ENCODE data around the gene DIPK1C.

Gene DIPK1C

GRCh38 chr18:74451148-74451547, 6.0 kb downstream of the DIPK1C start:
- DNase-seq: no peak

GRCh38 chr18:74450626-74451025, 6.5 kb downstream of the DIPK1C start:
- no peak for DNase-seq

- DNase-seq: no peak
These were observed 9.5 kb downstream of the DIPK1C start for GRCh38 chr18:74447404-74448152.

GRCh38 chr18:74446631-74447403, 10.3 kb downstream of the DIPK1C start:
- no peak for DNase-seq

GRCh38 chr18:74446178-74446577, 10.9 kb downstream of the DIPK1C start:
- no peak for DNase-seq

GRCh38 chr18:74445585-74445984, 11.5 kb downstream of the DIPK1C start:
- DNase-seq: no peak

- no peak for DNase-seq
These were observed 13.0 kb downstream of the DIPK1C start for GRCh38 chr18:74444104-74444503.

- no peak for DNase-seq
These were observed 16.2 kb downstream of the DIPK1C start for GRCh38 chr18:74440808-74441427.

GRCh38 chr18:74438091-74438490, 19.0 kb downstream of the DIPK1C start:
- DNase-seq: peak; percentile 28 to 73

- DNase-seq: no peak
These were observed 20.8 kb downstream of the DIPK1C start for GRCh38 chr18:74436158-74436769.

GRCh38 chr18:74435740-74436139, 21.4 kb downstream of the DIPK1C start:
- DNase-seq: no peak

- no peak for DNase-seq
These were observed 22.6 kb downstream of the DIPK1C start for GRCh38 chr18:74434466-74434865.

GRCh38 chr18:74430806-74431571, 26.1 kb downstream of the DIPK1C start:
- DNase-seq: no peak

- no peak for DNase-seq
These were observed 26.9 kb downstream of the DIPK1C start for GRCh38 chr18:74430231-74430630.

- no peak for DNase-seq
These were observed 28.0 kb downstream of the DIPK1C start for GRCh38 chr18:74429096-74429495.

GRCh38 chr18:74427442-74428112, 29.5 kb downstream of the DIPK1C start:
- DNase-seq: no peak

- DNase-seq: no peak
These were observed 31.2 kb downstream of the DIPK1C start for GRCh38 chr18:74425876-74426275.

- DNase-seq: no peak
These were observed 31.9 kb downstream of the DIPK1C start for GRCh38 chr18:74425161-74425560.

GRCh38 chr18:74422541-74422940, 34.6 kb downstream of the DIPK1C start:
- DNase-seq: no peak

GRCh38 chr18:74420926-74421325, 36.2 kb downstream of the DIPK1C start:
- DNase-seq: no peak

- no peak for DNase-seq
These were observed 36.6 kb downstream of the DIPK1C start for GRCh38 chr18:74420481-74420880.

- no peak for DNase-seq
These were observed 37.3 kb downstream of the DIPK1C start for GRCh38 chr18:74419761-74420160.

Measured in inflammatory macrophage (primary cell).